K562 (cell line): Measurements from ENCODE around the gene CTIF. TPM values are rescaled to one million over a fixed set of nuclear protein-coding genes. Genes with fewer than 3 reads are reported as not detected.

Experiments used
- ARID1B ChIP-seq: fragments of 450-650 bp; IDR thresholded peaks from 2 replicates; pipeline ENCODE4 v1.6.1; 2016; ENCODE audit warnings: antibody characterized with exemption, mild to moderate bottlenecking, inconsistent platforms
- CBX3 ChIP-seq, 2 experiments: IDR thresholded peaks; 1 replicate in 1 of 2; 2 replicates in 1 of 2; pipeline ENCODE4 v1.6.1; 2012; ENCODE audit warnings: inconsistent platforms in 2 of 2, low read length in 2 of 2, borderline replicate concordance in 1 of 2, control low read depth in 1 of 2
- CREM ChIP-seq: IDR thresholded peaks from 2 replicates; pipeline ENCODE4 v1.6.1; 2014; ENCODE audit warnings: antibody characterized with exemption, low read depth
- CXXC5 ChIP-seq: fragments of 250-450 bp; sonication (Bioruptor Pico); IDR thresholded peaks from 2 replicates; pipeline ENCODE4 v1.8.0; 2022; ENCODE audit warnings: inconsistent platforms, mild to moderate bottlenecking, moderate library complexity
- ETV5 ChIP-seq: sonication (generic); formaldehyde crosslinking; IDR thresholded peaks from 2 replicates; pipeline ENCODE4 v1.4.0; 2020; ENCODE audit warnings: low read depth, mild to moderate bottlenecking, missing genetic modification reagents
- HMG20A ChIP-seq: fragments of 450-650 bp; formaldehyde crosslinking; conservative IDR thresholded peaks from 2 replicates; pipeline ENCODE4 v1.4.0; 2020; ENCODE audit warnings: mild to moderate bottlenecking, mixed read lengths
- MCM7 ChIP-seq, 2 experiments: fragments of 450-650 bp; IDR thresholded peaks; 2 replicates each; pipeline ENCODE4 v1.6.1; 2016 to 2018
- MYBL2 ChIP-seq, 2 experiments: fragments of 450-650 bp in 1 of 2; sonication (generic) in 1 of 2; formaldehyde crosslinking in 1 of 2; IDR thresholded peaks; 2 replicates each; pipeline versions ENCODE4 v1.6.1 to v1.8.1; 2017 to 2022; ENCODE audit warnings: borderline replicate concordance in 1 of 2, inconsistent platforms in 1 of 2, low read depth in 1 of 2, mild to moderate bottlenecking in 1 of 2, missing genetic modification reagents in 1 of 2, moderate library complexity in 1 of 2
- NFE2L1 ChIP-seq: fragments of 450-650 bp; IDR thresholded peaks from 2 replicates; pipeline ENCODE4 v1.6.1; 2016; ENCODE audit warnings: missing genetic modification characterization, low read depth, mild to moderate bottlenecking, missing compliant biosample characterization, moderate library complexity, borderline replicate concordance
- SOX6 ChIP-seq: fragments of 450-650 bp; IDR thresholded peaks from 2 replicates; pipeline ENCODE4 v1.6.1; 2014; ENCODE audit warnings: mild to moderate bottlenecking
- TSC22D4 ChIP-seq: fragments of 450-650 bp; IDR thresholded peaks from 2 replicates; pipeline ENCODE4 v1.6.1; 2016; ENCODE audit warnings: missing genetic modification characterization, missing biosample characterization, control low read depth
- ZBTB8A ChIP-seq: fragments of 450-650 bp; IDR thresholded peaks from 2 replicates; pipeline ENCODE4 v1.6.1; 2018; ENCODE audit warnings: mild to moderate bottlenecking, moderate library complexity; ENCODE audit not compliant: partially characterized antibody
- ZFP36 ChIP-seq: fragments of 150-350 bp; IDR thresholded peaks from 2 replicates; pipeline ENCODE4 v1.6.1; 2018; ENCODE audit warnings: low read length, low read depth; ENCODE audit not compliant: partially characterized antibody
- polyA plus RNA-seq, 8 experiments: library from polyadenylated mRNA; depleted of rRNA in 4 of 8; stranded (reverse) in 5 of 8; unstranded in 3 of 8; fragments of >200 nt; fragmentation: Nextera tagmentation in 2 of 8; fragmentation: Illumina TruSeq in 1 of 8; extraction: Ambion mirVana in 2 of 8; extraction: Trizol in 1 of 8; gene quantifications; 2 replicates each; pipeline versions ENCODE4 v1.2.1 to v1.2.3, GENCODE V29; 2011 to 2014; ENCODE audit warnings: inconsistent platforms in 1 of 8, missing spikeins in 1 of 8
- total RNA-seq, 7 experiments: library from RNA; depleted of rRNA in 6 of 7; stranded (reverse); fragments of >200 nt in 6 of 7; fragmentation: Illumina TruSeq in 2 of 7; extraction: Trizol in 2 of 7; gene quantifications; 2 replicates each; pipeline versions ENCODE4 v1.2.1 to v1.2.3, GENCODE V29; 2011 to 2021; ENCODE audit warnings: low replicate concordance in 1 of 7
- TF ChIP-seq, protein P1 (sequence below): fragments of 450-650 bp; IDR thresholded peaks from 2 replicates; pipeline ENCODE4 v1.6.1; 2018; ENCODE audit not compliant: partially characterized antibody
- TF ChIP-seq, protein P2 (sequence below): sonication (generic); formaldehyde crosslinking; IDR thresholded peaks from 2 replicates; pipeline ENCODE4 v1.8.0; 2023; ENCODE audit warnings: mild to moderate bottlenecking, missing genetic modification reagents
- TF ChIP-seq, protein P3 (sequence below): sonication (generic); formaldehyde crosslinking; IDR thresholded peaks from 2 replicates; pipeline ENCODE4 v1.8.1; 2023; ENCODE audit warnings: mild to moderate bottlenecking, missing genetic modification reagents

Gene CTIF
- total and polyA plus RNA-seq, 9 of the 15 experiments (the other 6 are each of a cell fraction or from before 2014, with no cell fraction given): 0.17 to 11.5 (median 2.2) TPM

DNA sequence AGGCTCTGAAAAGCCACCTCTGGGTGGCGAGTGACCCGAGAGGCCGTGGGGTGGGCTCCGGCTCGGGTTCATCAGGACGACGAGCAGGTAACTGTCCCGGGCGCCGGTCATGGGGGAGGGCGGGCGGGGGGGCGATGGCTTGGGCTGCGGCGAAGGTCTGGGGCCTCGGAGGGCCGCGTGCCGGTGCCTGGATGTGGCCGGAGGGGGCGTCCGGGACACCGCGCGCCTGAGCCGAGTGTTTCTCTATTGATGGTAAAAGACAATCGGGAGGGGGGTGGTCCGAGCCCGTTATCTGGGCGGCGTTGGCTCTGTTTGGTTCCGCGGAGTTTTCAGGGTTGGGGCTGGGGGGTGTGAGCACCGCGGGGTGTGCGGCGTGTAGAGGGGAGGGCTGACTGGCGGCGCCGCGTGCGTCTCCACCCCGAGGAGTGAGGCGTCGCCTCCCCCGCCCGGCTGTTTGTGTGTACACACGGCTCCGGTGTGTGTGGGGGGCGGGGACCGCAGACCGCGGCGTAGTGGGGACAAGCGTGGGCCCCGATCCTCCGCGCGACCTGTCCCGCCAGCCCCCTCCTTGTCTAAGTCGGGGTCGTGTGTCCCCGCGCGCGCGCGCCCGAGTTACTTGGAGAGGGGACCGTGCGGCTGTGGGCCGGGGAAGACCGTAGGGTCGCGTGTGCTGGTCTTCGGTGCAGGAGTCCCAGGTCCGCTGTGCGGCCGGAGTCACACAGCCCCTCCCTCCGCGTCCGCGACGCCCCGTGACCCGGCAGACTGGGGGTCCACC is 1.6 kb downstream of the CTIF start (continued):
- TF ChIP-seq TSC22D4 (tag) (no peak), ZFP36 (no peak), ZBTB8A (no peak), MYBL2 (IDR thresholded peaks at IDR 0.05; ENCODE audit: low read depth) (no peak), MYBL2 (CRISPR knock-in tag; IDR thresholded peaks at IDR 0.05; ENCODE audit: borderline replicate concordance) (no peak), CXXC5 (CRISPR knock-in tag) (peak; percentile 59), HMG20A (CRISPR knock-in tag) (no peak), CREM (peak; percentile 12; the same call in 1 of the 2 replicates), MCM7 (IDR thresholded peaks at IDR 0.05) (no peak), SOX6 (no peak), ARID1B (peak; percentile 29; the same call in 1 of the 2 replicates), NFE2L1 (tag) (no peak), CBX3 (IDR thresholded peaks at IDR 0.05; ENCODE audit: borderline replicate concordance in 1 of 2, low read length in 2 of 2) (peak in 1 of 2 experiments; percentile 47; a peak in 1 of 3 replicates), ETV5 (CRISPR knock-in tag) (no peak)
- TF ChIP-seq, protein P1, sequence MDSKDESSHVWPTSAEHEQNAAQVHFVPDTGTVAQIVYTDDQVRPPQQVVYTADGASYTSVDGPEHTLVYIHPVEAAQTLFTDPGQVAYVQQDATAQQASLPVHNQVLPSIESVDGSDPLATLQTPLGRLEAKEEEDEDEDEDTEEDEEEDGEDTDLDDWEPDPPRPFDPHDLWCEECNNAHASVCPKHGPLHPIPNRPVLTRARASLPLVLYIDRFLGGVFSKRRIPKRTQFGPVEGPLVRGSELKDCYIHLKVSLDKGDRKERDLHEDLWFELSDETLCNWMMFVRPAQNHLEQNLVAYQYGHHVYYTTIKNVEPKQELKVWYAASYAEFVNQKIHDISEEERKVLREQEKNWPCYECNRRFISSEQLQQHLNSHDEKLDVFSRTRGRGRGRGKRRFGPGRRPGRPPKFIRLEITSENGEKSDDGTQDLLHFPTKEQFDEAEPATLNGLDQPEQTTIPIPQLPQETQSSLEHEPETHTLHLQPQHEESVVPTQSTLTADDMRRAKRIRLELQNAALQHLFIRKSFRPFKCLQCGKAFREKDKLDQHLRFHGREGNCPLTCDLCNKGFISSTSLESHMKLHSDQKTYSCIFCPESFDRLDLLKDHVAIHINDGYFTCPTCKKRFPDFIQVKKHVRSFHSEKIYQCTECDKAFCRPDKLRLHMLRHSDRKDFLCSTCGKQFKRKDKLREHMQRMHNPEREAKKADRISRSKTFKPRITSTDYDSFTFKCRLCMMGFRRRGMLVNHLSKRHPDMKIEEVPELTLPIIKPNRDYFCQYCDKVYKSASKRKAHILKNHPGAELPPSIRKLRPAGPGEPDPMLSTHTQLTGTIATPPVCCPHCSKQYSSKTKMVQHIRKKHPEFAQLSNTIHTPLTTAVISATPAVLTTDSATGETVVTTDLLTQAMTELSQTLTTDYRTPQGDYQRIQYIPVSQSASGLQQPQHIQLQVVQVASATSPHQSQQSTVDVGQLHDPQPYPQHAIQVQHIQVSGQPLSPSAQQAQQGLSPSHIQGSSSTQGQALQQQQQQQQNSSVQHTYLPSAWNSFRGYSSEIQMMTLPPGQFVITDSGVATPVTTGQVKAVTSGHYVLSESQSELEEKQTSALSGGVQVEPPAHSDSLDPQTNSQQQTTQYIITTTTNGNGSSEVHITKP: peak; percentile 55
- TF ChIP-seq, protein P2, sequence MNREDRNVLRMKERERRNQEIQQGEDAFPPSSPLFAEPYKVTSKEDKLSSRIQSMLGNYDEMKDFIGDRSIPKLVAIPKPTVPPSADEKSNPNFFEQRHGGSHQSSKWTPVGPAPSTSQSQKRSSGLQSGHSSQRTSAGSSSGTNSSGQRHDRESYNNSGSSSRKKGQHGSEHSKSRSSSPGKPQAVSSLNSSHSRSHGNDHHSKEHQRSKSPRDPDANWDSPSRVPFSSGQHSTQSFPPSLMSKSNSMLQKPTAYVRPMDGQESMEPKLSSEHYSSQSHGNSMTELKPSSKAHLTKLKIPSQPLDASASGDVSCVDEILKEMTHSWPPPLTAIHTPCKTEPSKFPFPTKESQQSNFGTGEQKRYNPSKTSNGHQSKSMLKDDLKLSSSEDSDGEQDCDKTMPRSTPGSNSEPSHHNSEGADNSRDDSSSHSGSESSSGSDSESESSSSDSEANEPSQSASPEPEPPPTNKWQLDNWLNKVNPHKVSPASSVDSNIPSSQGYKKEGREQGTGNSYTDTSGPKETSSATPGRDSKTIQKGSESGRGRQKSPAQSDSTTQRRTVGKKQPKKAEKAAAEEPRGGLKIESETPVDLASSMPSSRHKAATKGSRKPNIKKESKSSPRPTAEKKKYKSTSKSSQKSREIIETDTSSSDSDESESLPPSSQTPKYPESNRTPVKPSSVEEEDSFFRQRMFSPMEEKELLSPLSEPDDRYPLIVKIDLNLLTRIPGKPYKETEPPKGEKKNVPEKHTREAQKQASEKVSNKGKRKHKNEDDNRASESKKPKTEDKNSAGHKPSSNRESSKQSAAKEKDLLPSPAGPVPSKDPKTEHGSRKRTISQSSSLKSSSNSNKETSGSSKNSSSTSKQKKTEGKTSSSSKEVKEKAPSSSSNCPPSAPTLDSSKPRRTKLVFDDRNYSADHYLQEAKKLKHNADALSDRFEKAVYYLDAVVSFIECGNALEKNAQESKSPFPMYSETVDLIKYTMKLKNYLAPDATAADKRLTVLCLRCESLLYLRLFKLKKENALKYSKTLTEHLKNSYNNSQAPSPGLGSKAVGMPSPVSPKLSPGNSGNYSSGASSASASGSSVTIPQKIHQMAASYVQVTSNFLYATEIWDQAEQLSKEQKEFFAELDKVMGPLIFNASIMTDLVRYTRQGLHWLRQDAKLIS (CRISPR knock-in tag): 0 out of 2 replicates have a peak, but pooled peaks have one; percentile 29
- TF ChIP-seq, protein P3, sequence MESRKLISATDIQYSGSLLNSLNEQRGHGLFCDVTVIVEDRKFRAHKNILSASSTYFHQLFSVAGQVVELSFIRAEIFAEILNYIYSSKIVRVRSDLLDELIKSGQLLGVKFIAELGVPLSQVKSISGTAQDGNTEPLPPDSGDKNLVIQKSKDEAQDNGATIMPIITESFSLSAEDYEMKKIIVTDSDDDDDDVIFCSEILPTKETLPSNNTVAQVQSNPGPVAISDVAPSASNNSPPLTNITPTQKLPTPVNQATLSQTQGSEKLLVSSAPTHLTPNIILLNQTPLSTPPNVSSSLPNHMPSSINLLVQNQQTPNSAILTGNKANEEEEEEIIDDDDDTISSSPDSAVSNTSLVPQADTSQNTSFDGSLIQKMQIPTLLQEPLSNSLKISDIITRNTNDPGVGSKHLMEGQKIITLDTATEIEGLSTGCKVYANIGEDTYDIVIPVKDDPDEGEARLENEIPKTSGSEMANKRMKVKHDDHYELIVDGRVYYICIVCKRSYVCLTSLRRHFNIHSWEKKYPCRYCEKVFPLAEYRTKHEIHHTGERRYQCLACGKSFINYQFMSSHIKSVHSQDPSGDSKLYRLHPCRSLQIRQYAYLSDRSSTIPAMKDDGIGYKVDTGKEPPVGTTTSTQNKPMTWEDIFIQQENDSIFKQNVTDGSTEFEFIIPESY: peak; percentile 26; the same call in 1 of the 2 replicates
